Neural cell (in vitro differentiated cells): ENCODE results near the gene EEF1A2. TPM values are rescaled to one million over a fixed set of nuclear protein-coding genes. Genes with fewer than 3 reads are reported as not detected.
A peak's percentile ranks its signal among the peaks of the same experiment; 100 is the strongest.

ENCODE experiments used
- H2AFZ ChIP-seq: fragments of 200-600, 300-800 bp; sonication (generic), shearing (Covaris generic); 2 replicates; pipeline ENCODE4 v1.6.0; 2014; ENCODE audit warnings: low read depth, mild to moderate bottlenecking, antibody characterized with exemption, low read length, moderate library complexity
- H3F3A ChIP-seq: fragments of 200-600 bp; shearing (Covaris generic); 2 replicates; pipeline ENCODE4 v1.6.1; 2016; ENCODE audit warnings: mild to moderate bottlenecking, moderate library complexity, mixed read lengths, antibody characterized with exemption, low read length; ENCODE audit not compliant: insufficient read depth, poor library complexity, severe bottlenecking
- H3K27ac ChIP-seq: fragments of 200-600, 300-800 bp; sonication (generic), shearing (Covaris generic); 2 replicates; pipeline ENCODE4 v1.5.1; 2014; ENCODE audit warnings: mild to moderate bottlenecking, low read length, moderate library complexity
- H3K27me3 ChIP-seq: fragments of 300-800, 200-600 bp; sonication (generic), shearing (Covaris generic); 2 replicates; pipeline ENCODE4 v1.6.0; 2014; ENCODE audit warnings: mild to moderate bottlenecking, low read depth, low read length, moderate library complexity; ENCODE audit not compliant: insufficient read depth
- H3K36me3 ChIP-seq: fragments of 300-800, 200-600 bp; sonication (generic), shearing (Covaris generic); 2 replicates; pipeline ENCODE4 v1.5.1; 2014; ENCODE audit warnings: mild to moderate bottlenecking, antibody characterized with exemption, low read length, moderate library complexity; ENCODE audit not compliant: insufficient read depth
- H3K4me2 ChIP-seq: fragments of 300-800, 200-600 bp; sonication (generic), shearing (Covaris generic); 2 replicates; pipeline ENCODE4 v1.6.0; 2014; ENCODE audit warnings: mild to moderate bottlenecking, low read length
- H3K4me3 ChIP-seq: fragments of 300-800, 200-600 bp; sonication (generic), shearing (Covaris generic); 2 replicates; pipeline ENCODE4 v1.5.1; 2014; ENCODE audit warnings: mild to moderate bottlenecking, low read length, moderate library complexity
- H3K79me2 ChIP-seq: fragments of 200-600 bp; shearing (Covaris generic); replicated peaks from 2 replicates; pipeline ENCODE4 v1.6.0; 2014; ENCODE audit warnings: mild to moderate bottlenecking, low read length, moderate library complexity; ENCODE audit not compliant: insufficient read depth
- H3K9ac ChIP-seq: fragments of 300-800, 200-600 bp; sonication (generic), shearing (Covaris generic); 2 replicates; pipeline ENCODE4 v1.6.1; 2016; ENCODE audit warnings: mild to moderate bottlenecking, low read length, mixed read lengths
- H3K9me2 ChIP-seq: fragments of 200-600 bp; shearing (Covaris generic); 2 replicates; pipeline ENCODE4 v1.6.1; 2016; ENCODE audit warnings: mild to moderate bottlenecking, low read length, mixed read lengths; ENCODE audit not compliant: insufficient read depth
- H3K9me3 ChIP-seq: fragments of 200-600, 300-800 bp; sonication (generic), shearing (Covaris generic); 2 replicates; pipeline ENCODE4 v1.6.1; 2016; ENCODE audit warnings: mild to moderate bottlenecking, mixed run types, low read length, moderate library complexity, mixed read lengths
- H4K20me1 ChIP-seq: fragments of 200-600 bp; shearing (Covaris generic); 2 replicates; pipeline ENCODE4 v1.6.1; 2016; ENCODE audit warnings: mild to moderate bottlenecking, mixed run types; ENCODE audit not compliant: insufficient read depth
- CTCF ChIP-seq: fragments of 450-650 bp; IDR thresholded peaks from 2 replicates; pipeline ENCODE4 v1.5.1; 2014; ENCODE audit warnings: antibody characterized with exemption, mild to moderate bottlenecking, moderate library complexity; ENCODE audit not compliant: poor library complexity, severe bottlenecking
- EP300 ChIP-seq: fragments of 450-650 bp; conservative IDR thresholded peaks from 2 replicates; pipeline ENCODE4 v1.6.1; 2014; ENCODE audit warnings: antibody characterized with exemption, mild to moderate bottlenecking, moderate library complexity; ENCODE audit not compliant: poor library complexity, severe bottlenecking
- EZH2 ChIP-seq: fragments of 200-600, 300-800 bp; shearing (Covaris generic), sonication (generic); IDR thresholded peaks from 2 replicates; pipeline ENCODE4 v1.6.1; 2014; ENCODE audit warnings: antibody characterized with exemption, low read length, borderline replicate concordance, mild to moderate bottlenecking; ENCODE audit not compliant: insufficient read depth, poor library complexity, severe bottlenecking
- MXI1 ChIP-seq: fragments of 450-650 bp; conservative IDR thresholded peaks from 2 replicates; pipeline ENCODE4 v1.6.1; 2014; ENCODE audit warnings: antibody characterized with exemption, mild to moderate bottlenecking; ENCODE audit not compliant: poor library complexity, severe bottlenecking
- POLR2AphosphoS5 ChIP-seq: IDR thresholded peaks from 2 replicates; pipeline ENCODE4 v1.6.1; 2012
- RAD21 ChIP-seq: fragments of 450-650 bp; conservative IDR thresholded peaks from 2 replicates; pipeline ENCODE4 v1.6.1; 2014; ENCODE audit warnings: antibody characterized with exemption, mild to moderate bottlenecking, moderate library complexity
- REST ChIP-seq: IDR thresholded peaks from 2 replicates; pipeline ENCODE4 v1.6.1; 2012; ENCODE audit warnings: borderline replicate concordance
- SMC3 ChIP-seq: fragments of 450-650 bp; conservative IDR thresholded peaks from 2 replicates; pipeline ENCODE4 v1.6.1; 2014; ENCODE audit warnings: antibody characterized with exemption, mild to moderate bottlenecking, moderate library complexity; ENCODE audit not compliant: poor library complexity
- TAF1 ChIP-seq: IDR thresholded peaks from 2 replicates; pipeline ENCODE4 v1.6.1; 2012; ENCODE audit warnings: low read depth
- polyA plus RNA-seq: library from polyadenylated mRNA; depleted of rRNA; stranded (reverse); fragments of >200 nt; gene quantifications from 2 replicates; pipeline ENCODE4 v1.2.3, GENCODE V29; 2014

EEF1A2 gene
- polyA plus RNA-seq, 1 donor from 2014 or later, result 208 TPM

- H3K9me2 ChIP-seq, result no peaks in the 10 kb centered on the region
- no peaks in the 10 kb centered on the region for H3K36me3 ChIP-seq
- peak overlapping the region; percentile 95 for H3K9ac ChIP-seq
- peak; percentile 52 for TF ChIP-seq SMC3
- TF ChIP-seq RAD21, result peak; percentile 51
- no peak for TF ChIP-seq EZH2
- peak; percentile 45 for TF ChIP-seq TAF1
- TF ChIP-seq POLR2AphosphoS5, result peak; percentile 35
- TF ChIP-seq CTCF, result peak; percentile 34
- TF ChIP-seq REST, result peak; percentile 40
- TF ChIP-seq EP300, result no peak
- peak; percentile 82 for TF ChIP-seq MXI1
- peak overlapping the region; percentile 84 for H3K27ac ChIP-seq
- no peaks in the 10 kb centered on the region for H3F3A ChIP-seq
- peak overlapping the region; percentile 78 for H3K4me2 ChIP-seq
- H2AFZ ChIP-seq, result no peak overlapping the region
- H3K27me3 ChIP-seq, result no peaks in the 10 kb centered on the region
- peaks cover 9% of the 10 kb centered on the region for H4K20me1 ChIP-seq
- no peaks in the 10 kb centered on the region for H3K9me3 ChIP-seq
- H3K79me2 ChIP-seq, result peaks cover 17% of the 10 kb centered on the region
- peak overlapping the region; percentile 94 for H3K4me3 ChIP-seq
These were observed 22.2 kb upstream of the EEF1A2 start for GRCh38 chr20:63520934-63521601.

GRCh38 chr20:63520504-63520933 is 21.6 kb upstream of the EEF1A2 start, which contains the start of gene PPDPF:
Gene PPDPF (plus strand): TSS chr20:63520765. CDS start chr20:63521309, 544 bp downstream.
- no peaks in the 10 kb centered on the region for H3K36me3 ChIP-seq
- peak within 1 kb of the TSS; percentile 69 for H2AFZ ChIP-seq
- no peaks in the 10 kb centered on the region for H3K27me3 ChIP-seq
- no peaks in the 10 kb centered on the region for H3F3A ChIP-seq
- no peaks in the 10 kb centered on the region for H3K9me2 ChIP-seq
- peaks cover 9% of the 10 kb centered on the region for H4K20me1 ChIP-seq
- no peaks in the 10 kb centered on the region for H3K9me3 ChIP-seq
- H3K79me2 ChIP-seq, result peaks cover 17% of the 10 kb centered on the region
- H3K4me2 ChIP-seq, result peak within 1 kb of the TSS; percentile 78
- TF ChIP-seq POLR2AphosphoS5, result peak; percentile 95
- no peak for TF ChIP-seq TAF1
- H3K27ac ChIP-seq, result peak within 1 kb of the TSS; percentile 84
- H3K9ac ChIP-seq, result peak within 1 kb of the TSS; percentile 95
- peak within 1 kb of the TSS; percentile 94 for H3K4me3 ChIP-seq
